ENCODE results near the gene FIGLA.
"Not testable (repeated sequence)": the region's sequence is repeated elsewhere in the genome, so short reads cannot be mapped to it uniquely, and the experiment has no call there.

GRCh38 chr2:70797996-70798395 is 7.6 kb upstream of the FIGLA start:
- TF ChIP-seq CTCF (IDR thresholded peaks at IDR 0.05); E2F1 (CRISPR knock-in tag; IDR thresholded peaks at IDR 0.05); USF2 (CRISPR knock-in tag; IDR thresholded peaks at IDR 0.05); SP1 (CRISPR knock-in tag; conservative IDR thresholded peaks at IDR 0.05); CREM (CRISPR knock-in tag; IDR thresholded peaks at IDR 0.05); ZSCAN18 (CRISPR knock-in tag; IDR thresholded peaks at IDR 0.05); ZBTB43 (CRISPR knock-in tag; IDR thresholded peaks at IDR 0.05); AR (CRISPR knock-in tag; IDR thresholded peaks at IDR 0.05): not testable (repeated sequence)

All from WTC11 (cell line).